Cardiac fibroblast (primary cell): Measurements from ENCODE around the gene CNTNAP1.
"Not testable (repeated sequence)": the region's sequence is repeated elsewhere in the genome, so short reads cannot be mapped to it uniquely, and the experiment has no call there.

Experiments
- DNase-seq, 2 donors: peaks; one replicate each; pipeline versions ENCODE4 v3.0.0 to v3.0.0-alpha.2; 2010; ENCODE audit warnings: low read depth in 2 of 2
- H3K4me3 ChIP-seq, 2 donors: replicated peaks in 1 of 2; 1 replicate in 1 of 2; 2 replicates in 1 of 2; pipeline ENCODE4 v1.5.1; 2011; ENCODE audit warnings: low read depth in 2 of 2, low read length in 2 of 2, mild to moderate bottlenecking in 2 of 2, moderate library complexity in 1 of 2
- TF ChIP-seq, protein P1 (sequence below): IDR thresholded peaks from one replicate; pipeline ENCODE4 v1.5.1; 2011; ENCODE audit warnings: low read depth, mild to moderate bottlenecking, low read length, inconsistent platforms

The CNTNAP1 gene

DNA sequence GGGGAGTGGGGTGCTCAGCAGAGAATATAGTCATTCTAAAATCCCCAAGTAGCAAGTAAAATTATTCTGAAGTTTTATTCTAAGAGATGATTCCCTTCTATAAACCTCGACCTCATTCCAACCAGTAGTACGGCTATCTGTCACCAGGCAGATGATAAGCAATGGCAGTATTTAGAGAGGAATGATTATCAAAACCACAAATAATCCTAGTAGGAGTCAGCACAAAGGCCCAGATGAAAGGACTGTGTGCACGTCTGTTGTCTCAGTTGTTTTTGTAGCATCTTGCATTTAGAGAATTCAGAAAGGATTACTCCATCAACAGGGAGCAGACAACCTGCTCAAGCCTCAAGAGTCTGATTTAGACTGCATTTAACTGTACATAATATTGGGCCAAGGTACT is 41.3 kb downstream of the CNTNAP1 start:
- TF ChIP-seq, protein P1, sequence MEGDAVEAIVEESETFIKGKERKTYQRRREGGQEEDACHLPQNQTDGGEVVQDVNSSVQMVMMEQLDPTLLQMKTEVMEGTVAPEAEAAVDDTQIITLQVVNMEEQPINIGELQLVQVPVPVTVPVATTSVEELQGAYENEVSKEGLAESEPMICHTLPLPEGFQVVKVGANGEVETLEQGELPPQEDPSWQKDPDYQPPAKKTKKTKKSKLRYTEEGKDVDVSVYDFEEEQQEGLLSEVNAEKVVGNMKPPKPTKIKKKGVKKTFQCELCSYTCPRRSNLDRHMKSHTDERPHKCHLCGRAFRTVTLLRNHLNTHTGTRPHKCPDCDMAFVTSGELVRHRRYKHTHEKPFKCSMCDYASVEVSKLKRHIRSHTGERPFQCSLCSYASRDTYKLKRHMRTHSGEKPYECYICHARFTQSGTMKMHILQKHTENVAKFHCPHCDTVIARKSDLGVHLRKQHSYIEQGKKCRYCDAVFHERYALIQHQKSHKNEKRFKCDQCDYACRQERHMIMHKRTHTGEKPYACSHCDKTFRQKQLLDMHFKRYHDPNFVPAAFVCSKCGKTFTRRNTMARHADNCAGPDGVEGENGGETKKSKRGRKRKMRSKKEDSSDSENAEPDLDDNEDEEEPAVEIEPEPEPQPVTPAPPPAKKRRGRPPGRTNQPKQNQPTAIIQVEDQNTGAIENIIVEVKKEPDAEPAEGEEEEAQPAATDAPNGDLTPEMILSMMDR = no peak
- DNase-seq = no peak
- no peak overlapping the region for H3K4me3 ChIP-seq

DNA sequence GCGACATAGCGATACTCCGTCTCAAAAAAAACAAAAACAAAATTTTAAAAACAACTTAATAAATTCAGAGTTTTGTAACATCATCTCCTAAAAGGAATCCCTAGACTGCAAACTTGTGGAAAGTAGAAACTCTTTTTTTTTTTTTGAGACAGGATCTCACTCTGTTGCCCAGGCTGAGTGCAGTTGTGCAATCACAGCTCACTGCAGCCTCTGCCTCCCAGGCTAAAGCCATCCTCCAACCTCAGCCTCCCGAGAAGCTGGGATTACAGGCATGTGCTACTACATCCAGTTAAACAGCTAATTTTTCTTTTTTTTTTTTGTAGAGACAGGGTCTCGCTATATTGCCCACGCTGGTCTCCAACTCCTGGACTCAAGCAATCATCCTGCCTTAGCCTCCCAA is 42.8 kb downstream of the CNTNAP1 start:
- TF ChIP-seq, protein P1 = no peak
- H3K4me3 ChIP-seq = no peak overlapping the region
- DNase-seq = no peak

DNA sequence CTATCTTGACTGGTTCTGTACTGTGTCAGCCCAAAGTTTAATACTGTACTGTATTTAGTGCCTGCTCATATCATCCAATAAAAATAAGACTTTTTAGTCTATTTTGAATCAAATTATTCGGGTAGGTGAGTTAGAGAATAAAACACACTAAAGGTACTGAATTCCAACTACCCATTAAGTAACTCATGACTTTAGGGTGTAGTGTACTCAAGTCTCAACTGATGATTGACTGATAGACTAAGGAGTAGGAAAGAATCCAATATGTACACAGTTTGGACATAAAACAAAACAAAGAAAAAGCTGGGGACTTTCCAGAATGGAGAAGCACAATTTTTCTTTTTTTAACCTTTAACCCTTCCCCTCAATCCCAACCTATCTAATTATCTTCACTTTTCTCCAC is 58.4 kb downstream of the CNTNAP1 start:
- no peak for DNase-seq
- TF ChIP-seq, protein P1 = no peak
- H3K4me3 ChIP-seq = no peak overlapping the region

DNA sequence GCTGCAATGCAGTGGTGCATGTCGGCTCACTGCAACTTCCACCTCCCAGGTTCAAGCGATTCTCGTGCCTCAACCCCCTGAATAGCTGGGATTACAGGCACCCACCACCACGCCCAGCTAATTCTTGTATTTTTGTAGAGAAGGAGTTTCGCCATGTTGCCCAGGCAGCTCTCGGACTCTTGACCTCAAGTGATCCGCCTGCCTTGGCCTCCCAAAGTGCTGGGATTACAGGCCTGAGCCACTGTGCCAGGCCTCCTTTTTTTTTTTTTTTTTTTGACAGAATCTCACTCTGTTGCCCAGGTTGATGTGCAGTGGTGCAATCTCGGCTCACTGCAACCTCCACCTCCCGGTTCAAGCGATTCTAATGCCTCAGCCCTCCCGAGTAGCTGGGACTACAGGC is 60.6 kb downstream of the CNTNAP1 start:
- H3K4me3 ChIP-seq, DNase-seq: not testable (repeated sequence)

DNA sequence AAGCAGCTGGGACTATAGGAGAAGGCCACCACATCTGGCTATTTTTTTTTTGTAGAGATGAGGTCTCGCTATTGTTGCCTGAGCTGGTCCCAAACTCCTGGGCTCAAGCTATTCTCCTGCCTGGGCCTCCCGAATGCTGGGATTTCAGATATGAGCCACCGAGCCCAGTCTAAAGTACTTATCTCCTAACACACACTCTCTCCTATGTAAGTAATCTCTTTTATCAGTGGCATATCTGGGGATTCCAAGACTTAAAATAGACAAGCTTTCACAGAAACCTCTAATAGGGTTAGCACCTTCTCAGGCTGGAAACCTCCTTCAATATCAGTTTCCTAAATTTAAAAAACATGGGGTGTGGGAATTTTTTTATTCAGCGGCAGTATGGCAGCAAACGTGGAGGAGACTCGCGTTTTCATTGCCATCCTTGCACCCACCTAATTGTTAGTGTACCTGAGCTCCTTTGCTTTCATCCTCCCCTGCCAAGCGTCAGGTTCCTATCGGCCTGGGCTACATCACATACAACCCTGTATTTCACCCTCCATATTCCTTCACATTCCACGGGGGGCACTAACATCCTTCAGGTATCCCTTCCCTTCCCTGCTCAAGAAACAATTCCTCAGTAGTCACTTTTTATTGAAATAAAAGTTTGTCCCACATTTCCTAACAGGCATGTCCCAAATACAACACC is 61.4 kb downstream of the CNTNAP1 start:
- TF ChIP-seq, protein P1 = no peak
- DNase-seq = no peak
- H3K4me3 ChIP-seq = peak overlapping the region; percentile 66 to 78

DNA sequence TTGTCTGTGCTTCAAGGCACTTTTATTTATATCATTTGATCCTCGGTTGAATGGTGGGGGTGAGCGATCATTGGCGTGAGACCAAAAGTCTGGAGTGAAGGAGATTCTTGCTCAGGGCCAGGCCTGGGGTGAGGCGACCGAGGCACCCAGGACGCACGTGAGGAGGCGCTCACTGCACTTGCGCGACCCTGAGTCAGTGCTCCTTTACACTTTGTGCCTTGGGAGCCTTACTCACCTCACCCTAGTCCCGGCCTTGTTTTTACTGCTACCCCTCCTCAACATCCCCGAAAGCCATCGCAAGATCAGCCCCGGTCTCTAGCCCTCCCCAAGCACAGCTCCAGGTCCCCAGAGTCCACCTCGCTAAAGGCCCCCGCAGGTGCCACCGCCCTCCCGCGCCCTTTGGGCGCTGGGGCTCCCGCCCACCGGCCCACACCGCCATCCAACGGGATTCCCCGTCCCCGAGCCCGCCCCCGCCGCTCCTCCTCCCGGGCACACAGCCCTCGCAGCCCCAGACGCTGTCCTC is 62.0 kb downstream of the CNTNAP1 start:
- peak overlapping the region; percentile 66 to 78 for H3K4me3 ChIP-seq
- DNase-seq = peak; percentile 44 to 59
- TF ChIP-seq, protein P1 = no peak

DNA sequence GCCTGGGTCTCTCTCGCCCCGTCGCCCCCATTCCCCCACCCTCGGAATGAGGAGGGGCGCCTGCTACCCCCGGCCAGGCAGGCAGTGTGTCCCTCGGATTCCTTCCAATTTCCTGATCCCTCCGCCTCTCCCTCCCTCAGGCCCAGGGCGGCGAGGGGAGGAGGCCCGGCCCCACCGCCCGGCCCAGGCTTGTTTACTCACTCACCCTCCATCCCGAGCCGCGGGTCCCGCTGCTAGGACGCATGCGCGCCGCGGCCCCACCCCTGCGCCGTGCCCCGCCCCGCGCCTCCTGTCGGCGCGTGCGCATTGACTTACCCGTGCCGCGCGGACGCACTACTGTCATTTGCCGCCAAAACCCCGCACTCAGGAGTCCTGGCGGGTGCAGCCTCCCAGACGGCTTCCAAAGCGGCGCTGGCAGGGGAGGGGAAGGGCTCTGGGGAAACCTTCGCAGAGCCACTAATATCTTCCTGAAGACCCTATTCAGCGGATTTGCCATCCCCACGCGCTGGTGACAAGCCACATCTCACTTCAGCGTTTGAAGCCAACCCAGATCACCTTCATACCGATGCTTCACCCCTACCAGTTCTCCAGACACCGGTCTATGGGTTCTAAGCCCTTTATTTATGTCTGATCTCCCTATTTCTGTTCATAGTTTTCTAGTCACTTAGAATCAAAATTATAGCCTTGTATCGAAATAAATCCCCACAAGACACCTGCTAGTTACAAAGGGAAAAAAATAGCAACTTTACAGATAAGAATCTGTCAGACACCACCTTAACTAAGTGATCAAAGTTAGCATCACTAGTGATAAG is 62.7 kb downstream of the CNTNAP1 start, which contains the start of gene EZH1:
EZH1 (minus strand) TSS at position 235 of the 812 bp plus-strand sequence. CDS start 16,099 bp downstream, outside the sequence.
- H3K4me3 ChIP-seq = peak within 1 kb of the TSS; percentile 66 to 78
- DNase-seq = peak; percentile 91 to 93
- TF ChIP-seq, protein P1 = no peak
